Lower leg skin (tissue), 3 donors: ENCODE data around the gene CACNA1H.

Experiments
- POLR2A ChIP-seq, 2 donors: fragments of 450-650 bp; IDR thresholded peaks; one replicate each; pipeline ENCODE4 v1.6.1; 2016 to 2017; ENCODE audit warnings: antibody characterized with exemption in 2 of 2, mild to moderate bottlenecking in 1 of 2, moderate library complexity in 1 of 2
- TF ChIP-seq, protein P1 (sequence below), 3 donors: fragments of 450-650 bp; IDR thresholded peaks; one replicate each; pipeline ENCODE4 v1.5.1; 2016; ENCODE audit warnings: antibody characterized with exemption in 3 of 3, mild to moderate bottlenecking in 3 of 3, moderate library complexity in 2 of 3

DNA sequence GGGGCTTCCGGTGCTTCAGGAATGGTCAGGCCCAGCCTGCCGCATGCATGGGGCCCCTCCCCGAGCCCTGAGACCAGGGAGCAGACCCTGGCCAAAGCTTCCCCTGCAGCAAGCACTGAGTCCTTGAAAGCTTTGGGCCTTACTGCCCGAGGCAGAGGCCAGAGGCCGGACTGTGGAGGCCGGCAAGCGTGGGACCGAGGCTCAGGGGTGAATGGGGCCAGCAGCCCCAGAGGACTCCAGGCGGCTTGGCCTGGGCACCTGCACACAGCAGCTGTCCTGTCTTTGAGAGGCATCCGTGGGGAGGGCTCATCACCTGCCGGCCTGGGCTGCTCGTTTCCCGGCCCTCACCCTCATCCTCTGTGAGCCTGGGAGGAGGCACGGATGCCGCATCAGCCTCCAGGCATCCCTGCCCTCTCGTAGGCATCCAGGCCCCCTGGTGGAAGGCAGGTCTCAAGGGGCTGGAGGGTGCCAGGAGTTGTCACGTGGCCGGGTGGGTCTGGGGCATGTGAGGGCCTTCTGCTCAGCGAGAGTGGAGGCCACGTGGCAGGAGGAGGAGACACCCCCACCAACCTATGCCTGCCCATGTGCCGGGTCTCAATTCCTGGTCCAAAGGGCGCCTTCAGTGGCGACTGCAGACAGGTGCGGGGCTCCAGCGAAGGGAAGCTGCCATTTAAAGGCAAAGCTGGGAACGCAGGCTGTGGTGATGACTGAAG lies 31.4 kb downstream of the CACNA1H start:
- TF ChIP-seq POLR2A (IDR thresholded peaks at IDR 0.05): no peak
- TF ChIP-seq, protein P1, sequence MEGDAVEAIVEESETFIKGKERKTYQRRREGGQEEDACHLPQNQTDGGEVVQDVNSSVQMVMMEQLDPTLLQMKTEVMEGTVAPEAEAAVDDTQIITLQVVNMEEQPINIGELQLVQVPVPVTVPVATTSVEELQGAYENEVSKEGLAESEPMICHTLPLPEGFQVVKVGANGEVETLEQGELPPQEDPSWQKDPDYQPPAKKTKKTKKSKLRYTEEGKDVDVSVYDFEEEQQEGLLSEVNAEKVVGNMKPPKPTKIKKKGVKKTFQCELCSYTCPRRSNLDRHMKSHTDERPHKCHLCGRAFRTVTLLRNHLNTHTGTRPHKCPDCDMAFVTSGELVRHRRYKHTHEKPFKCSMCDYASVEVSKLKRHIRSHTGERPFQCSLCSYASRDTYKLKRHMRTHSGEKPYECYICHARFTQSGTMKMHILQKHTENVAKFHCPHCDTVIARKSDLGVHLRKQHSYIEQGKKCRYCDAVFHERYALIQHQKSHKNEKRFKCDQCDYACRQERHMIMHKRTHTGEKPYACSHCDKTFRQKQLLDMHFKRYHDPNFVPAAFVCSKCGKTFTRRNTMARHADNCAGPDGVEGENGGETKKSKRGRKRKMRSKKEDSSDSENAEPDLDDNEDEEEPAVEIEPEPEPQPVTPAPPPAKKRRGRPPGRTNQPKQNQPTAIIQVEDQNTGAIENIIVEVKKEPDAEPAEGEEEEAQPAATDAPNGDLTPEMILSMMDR (IDR thresholded peaks at IDR 0.05): no peak
